Cardiac septum (tissue), 1 donor: ENCODE data around the gene CPD. TPM values are rescaled to one million over a fixed set of nuclear protein-coding genes. Genes with fewer than 3 reads are reported as not detected.
"Not testable (repeated sequence)": the region's sequence is repeated elsewhere in the genome, so short reads cannot be mapped to it uniquely, and the experiment has no call there.

Source experiments
- DNase-seq: peaks from one replicate; pipeline ENCODE4 v3.0.0-alpha.2; 2020; ENCODE audit warnings: low spot score
- intact Hi-C: fragments of 100-400 bp; cut with DNase I; formaldehyde crosslinking; loops from one replicate; pipeline ENCODE4 v1.14.0; 2022
- total RNA-seq: library from RNA; stranded (reverse); fragmentation: NEBNext Ultra II Directional; extraction: Animal tissue kit (Norgen Biotek cat#: 25700); gene quantifications from one replicate; pipeline ENCODE4 v1.2.1, GENCODE V29; 2021
- donor health status: DM: no; HTN: no; CAD: no.

Gene CPD
- total RNA-seq, 1 donor from 2014 or later, result 20.7 TPM

DNA sequence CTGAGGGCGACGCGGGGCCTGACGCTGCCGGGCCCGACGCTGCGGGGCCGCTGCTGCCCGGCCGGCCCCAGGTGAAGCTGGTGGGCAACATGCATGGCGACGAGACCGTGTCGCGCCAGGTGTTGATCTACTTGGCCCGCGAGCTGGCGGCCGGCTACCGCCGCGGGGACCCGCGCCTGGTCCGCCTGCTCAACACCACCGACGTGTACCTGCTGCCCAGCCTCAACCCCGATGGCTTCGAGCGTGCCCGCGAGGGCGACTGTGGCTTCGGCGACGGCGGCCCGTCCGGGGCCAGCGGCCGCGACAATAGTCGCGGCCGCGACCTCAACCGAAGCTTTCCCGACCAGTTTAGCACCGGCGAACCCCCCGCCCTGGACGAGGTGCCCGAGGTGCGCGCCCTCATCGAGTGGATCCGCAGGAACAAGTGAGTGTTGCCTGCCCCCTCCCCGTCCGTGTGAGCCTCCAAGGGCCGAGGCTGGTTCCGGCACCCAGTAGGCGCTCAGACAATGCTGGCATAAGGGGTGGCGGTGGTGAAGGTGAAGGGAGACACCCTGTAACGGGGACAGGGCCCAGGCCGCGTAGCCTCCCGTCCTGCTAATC, 676 bp downstream of the CPD start:
- intact Hi-C loops, result loop anchor here (2.0 to 5.0 kb wide), 3 partner anchors 39 to 98 kb away; partner anchors contain the start of genes BLMH and GOSR1
- DNase-seq, result peak; percentile 81

DNA sequence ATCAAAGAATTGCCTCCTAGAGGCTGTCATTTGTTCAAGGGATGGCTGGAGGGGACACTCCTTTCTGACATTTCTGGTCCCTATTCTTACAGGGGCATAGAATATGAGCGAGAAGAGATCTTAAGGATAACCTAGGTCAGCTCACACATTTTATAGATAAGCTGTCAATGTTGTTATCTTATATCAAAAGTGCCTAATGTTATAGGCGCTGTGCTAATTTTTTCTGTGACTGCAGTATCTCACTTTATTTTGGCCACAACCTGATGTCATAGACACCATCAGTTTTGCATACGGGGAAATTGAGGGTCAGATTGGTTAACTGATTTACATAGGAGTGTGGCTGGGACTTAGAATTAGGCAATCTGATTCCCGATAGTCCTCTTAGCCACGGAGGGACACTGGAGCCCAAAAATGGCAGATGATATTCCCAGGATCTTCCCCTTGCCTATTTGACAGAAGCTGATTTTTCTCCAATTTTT, 1.2 kb downstream of the CPD start:
- intact Hi-C loops, result loop anchor here (2.0 to 5.0 kb wide), 3 partner anchors 39 to 97 kb away; partner anchors contain the start of genes BLMH and GOSR1
- no peak for DNase-seq

DNA sequence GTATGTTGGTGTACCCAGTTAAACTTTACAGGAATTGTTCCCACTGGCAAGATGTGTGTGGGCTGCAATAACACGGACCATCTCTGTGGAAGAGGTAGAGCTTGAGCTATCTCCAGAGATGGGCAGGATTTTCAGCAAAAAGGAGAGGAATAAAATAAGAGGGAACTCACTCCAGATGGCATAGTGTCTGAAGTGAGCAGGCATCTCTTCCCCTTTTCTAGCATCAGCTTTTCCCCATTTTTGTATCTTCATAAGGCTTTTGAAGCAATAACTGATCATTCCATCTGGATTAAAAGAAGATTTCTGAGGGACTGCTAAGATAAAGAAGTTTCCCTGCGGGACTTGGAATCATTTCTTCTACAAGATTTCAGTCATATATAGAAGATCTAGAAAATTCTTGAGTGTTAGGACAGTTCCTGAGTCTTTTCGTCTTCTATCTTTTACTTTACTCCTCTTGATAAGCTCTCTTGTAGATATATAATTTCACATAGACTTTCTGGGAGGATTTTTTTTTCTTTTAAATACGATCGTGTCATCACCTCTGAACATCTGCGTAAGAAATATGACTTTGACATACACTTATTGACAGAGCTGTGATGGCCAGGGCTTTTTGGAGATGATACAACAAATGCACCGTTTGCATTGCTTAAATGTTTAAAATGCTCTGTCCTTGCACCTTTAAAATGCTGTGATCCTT, 2.1 kb downstream of the CPD start:
- DNase-seq, result no peak
- intact Hi-C loops, result no loop called here

DNA sequence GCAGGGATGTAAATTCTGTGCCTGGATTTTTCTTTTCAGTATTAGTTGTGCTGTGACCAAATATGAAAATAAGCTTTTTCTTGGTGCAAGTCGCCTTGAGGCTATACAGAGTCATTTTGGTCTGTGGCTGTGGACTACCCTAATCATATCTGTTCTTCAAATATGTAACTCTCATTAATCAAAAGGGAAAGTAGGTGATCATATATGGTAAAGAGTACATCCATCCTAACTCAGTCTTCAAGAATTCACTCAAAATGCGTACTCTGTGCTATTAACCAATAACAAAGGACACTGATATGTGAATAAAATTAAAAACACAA, 2.6 kb downstream of the CPD start:
- intact Hi-C loops, result no loop called here

DNA sequence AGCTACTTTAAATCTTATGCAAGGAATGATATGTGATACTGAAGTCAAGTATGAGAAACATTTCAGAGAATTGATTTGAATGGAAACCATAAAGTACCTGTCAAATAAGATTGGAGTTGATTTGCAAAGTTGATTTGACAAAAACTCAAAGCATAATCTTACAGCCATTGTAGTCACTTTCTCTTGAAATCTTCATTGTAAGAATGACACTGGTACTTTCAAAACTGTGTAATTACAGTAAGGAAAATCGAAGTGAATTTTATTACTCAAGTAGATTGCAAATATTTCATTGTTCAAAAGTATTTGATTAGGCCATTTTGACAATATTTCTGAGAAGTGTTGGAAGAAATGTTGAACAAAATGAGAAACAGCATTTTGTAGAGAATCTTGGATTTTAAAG, 3.6 kb downstream of the CPD start:
- DNase-seq, result no peak
- intact Hi-C loops, result no loop called here

More for the DNA sequence above, 2.6 kb downstream of the CPD start:
- no peak for DNase-seq

DNA sequence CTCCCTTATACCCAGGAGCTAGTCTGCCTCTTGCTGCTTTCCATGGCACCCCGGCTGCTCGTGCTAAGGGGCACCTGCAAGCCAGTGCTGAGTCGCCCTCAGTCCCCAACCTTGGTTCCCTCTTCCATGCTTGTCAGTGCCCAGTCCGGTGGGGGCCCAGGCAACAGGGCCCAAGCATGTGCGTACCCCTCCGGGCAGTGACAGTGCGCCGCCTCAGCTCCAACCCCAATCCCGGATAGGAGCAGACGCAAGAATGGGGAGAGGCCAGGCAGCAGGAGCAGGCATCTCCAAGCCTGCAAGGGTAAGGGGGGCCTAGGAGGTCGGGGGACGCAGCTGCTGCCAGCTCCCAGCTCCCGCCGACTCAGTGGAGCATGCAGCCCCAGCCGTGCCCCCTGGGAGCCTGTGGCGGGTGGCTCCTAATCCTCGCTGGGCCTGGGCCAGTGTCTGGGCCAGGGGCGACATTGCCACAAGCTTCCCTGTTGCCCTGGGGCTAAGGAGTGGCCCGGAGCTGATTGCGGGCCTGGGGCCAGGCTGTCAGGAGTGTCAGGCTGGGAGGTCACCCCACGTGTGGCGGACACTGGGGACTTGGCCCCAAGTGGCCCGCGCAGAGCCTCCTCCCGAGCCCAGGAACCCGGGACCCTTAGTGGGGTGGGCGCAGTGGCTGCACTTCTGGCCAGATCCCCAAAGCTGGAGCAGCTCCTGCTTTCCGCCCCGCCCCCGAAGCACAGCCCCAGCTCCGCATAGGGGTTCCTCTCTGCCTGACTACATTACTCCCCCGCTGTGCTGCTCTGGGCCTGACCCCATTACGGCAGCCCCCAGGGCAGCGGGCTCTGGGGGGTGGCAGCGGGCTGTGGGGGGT, 9.8 kb downstream of the CPD start:
- intact Hi-C loops, result no loop called here
- DNase-seq, result no peak

DNA sequence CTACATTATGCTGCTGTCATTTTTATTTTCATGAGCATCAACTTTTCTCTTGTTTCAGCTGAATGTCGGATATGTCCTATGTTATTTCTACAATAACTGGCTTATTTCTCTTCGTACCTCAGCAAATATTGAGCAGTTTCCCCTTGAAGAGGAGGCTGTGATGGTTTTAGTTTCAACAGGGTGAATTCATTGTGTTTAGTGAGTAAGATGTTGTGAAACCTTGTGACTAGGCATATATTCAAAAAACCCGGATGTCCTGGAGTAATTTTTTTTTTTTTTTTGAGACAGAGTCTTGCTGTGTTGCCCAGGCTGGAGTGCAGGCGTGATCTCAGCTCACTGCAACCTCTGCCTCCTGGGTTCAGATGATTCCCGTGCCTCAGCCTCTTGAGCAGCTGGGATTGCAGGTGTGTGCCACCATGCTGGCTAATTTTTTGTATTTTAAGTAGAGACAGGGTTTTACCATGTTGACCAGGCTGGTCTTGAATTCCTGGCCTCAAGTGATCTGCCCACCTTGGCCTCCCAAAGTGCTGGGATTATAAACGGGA, 11.1 kb downstream of the CPD start:
- no peak for DNase-seq
- intact Hi-C loops, result no loop called here

DNA sequence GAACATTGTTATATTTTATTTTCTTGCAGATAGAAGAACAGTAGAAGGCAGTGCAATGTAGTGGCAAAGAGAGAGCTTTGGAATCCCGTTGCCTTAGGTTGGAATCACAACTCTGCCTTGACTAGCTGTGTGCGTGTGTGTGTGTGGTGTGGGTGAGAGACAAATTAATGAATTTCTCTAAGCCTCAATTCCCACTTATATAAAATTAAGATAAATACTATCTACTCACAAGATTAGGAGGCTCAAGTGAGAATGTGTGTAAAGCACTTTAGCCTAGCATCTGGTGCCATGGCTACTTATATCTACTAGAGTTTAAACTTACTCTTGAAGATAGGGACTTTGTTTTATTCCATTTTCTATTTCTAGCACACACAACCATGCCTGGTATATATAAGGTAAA, 12.8 kb downstream of the CPD start:
- intact Hi-C loops, result no loop called here

DNA sequence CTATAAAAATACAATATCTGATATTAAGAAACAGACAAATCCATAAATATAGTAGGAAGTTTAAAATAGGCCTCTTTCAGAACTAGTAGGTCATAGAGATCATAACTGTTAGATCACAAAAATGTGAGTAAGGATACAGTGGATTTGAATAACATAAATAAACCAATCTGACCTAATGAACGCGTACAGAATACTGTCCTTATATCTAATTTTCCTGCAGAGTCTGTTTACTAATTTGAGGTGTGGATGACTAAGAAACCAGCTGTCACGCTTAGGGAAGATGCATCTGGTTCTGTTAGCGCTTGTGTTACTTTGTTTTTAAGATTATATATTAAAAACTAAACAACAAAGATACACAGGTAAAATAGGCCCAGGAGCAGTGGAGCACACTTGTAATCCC, 14.8 kb downstream of the CPD start:
- intact Hi-C loops, result no loop called here
- DNase-seq, result no peak

More for the DNA sequence above, 12.8 kb downstream of the CPD start:
- no peak for DNase-seq

DNA sequence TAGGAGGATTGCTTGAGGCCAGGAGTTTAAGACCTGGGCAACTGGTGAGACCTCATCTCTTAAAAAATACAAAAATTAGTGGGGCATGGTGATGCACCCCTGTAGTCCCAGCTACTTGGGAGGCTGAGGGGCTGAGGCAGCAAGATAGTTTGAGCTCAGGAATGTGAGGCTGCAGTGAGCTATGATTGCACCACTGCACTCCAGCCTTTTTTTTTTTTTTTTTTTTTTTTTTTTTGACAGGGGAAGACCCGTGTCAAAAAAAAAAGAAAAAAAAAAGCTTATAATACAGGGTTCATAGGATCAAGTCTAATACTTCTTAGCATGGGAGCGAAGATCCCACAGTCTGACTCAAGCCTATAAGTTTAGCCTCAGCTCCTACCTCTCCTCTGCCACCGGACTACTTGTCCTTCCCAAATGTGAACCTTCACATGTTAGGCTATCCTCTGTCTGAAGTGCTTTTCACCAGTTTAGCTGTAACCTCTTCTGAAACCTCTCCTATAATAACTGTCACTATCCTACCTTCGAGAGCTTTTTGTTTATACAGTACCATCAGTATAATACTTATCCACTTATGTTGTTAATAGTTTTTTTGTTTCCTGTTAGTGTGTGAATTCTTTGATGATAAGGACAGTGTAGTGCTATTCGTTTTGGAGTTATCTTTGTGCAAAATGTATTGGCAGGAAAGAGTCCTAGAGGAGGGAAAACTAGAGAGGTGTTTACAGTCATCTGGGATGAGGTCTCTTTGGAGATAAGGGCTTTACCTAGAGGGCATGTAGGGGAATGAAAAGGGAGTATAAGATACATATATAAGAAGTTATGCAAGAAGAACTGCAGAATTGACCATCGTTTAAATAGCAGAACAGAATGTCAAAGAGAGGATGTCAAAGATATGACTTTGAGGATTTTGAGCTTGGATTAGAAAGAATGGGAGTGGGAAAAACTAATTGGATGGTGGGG, 15.5 kb downstream of the CPD start:
- DNase-seq, result no peak
- intact Hi-C loops, result no loop called here

DNA sequence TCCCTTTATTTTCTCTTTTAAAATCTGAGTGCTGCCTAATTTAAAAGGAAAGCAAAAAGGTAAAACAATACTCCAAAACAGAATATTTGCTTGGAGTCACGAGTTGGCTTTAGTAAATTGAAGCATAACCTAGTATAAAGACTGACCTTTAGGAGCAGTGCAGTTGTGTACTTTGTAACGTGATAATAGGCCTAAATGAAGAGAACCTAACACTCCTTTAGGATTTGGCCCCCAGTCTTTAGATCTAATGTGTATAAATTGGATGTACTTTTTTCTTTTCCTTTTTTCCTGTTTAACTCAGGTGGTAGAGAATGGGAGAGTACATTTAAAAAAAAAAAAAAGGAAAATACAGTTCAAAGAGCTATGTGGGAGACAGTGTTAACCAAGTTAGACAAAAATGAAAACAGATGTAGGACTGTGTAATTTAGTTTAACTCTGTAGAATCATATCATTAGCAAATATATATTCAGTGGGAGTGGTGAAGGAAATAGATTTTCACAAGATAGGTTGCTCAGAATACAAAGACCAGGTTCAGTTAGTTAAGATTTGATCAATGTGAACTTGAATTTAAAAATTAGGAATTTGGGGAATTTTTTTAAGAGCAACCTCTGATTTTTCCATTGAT, 16.8 kb downstream of the CPD start:
- intact Hi-C loops, result no loop called here
- no peak for DNase-seq

DNA sequence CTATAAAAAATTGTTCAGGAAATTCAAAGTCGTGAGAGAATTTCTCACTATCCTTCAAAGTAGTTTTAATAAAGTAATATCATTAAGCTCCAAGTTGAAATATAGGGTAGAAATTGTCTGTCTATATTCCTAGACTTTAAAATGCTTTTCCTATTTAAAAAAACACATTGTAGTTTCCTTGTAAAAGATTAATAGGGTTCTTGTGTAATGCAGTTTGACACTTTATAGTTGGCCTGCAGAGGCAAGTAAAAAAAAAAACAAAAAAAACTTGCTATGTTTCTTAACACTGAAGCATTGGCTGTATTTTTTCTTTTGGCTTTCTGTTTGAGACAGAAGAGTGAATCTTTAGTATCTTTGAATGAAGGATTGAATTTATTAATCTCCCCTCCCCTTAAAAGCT, 17.4 kb downstream of the CPD start:
- intact Hi-C loops, result no loop called here
- DNase-seq, result no peak

DNA sequence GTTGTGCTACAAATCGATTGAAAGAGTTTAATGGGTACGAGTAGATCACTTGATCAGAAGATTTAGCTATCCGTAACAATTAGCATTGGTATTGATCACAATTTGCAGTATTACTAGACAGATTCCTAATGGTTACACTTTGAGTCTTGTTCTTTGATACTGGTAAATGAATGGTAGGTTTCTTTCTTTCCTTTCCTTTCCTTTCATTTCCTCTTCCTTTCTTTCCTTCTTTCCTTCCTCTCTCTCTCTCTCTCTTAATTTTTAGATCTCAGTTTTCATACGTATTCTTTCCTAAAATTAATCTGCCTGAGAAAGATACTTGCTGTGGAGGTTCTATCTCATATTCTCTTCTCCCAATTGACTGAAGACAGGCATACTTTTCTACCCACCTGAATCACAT, 17.9 kb downstream of the CPD start:
- DNase-seq, result no peak
- intact Hi-C loops, result no loop called here

DNA sequence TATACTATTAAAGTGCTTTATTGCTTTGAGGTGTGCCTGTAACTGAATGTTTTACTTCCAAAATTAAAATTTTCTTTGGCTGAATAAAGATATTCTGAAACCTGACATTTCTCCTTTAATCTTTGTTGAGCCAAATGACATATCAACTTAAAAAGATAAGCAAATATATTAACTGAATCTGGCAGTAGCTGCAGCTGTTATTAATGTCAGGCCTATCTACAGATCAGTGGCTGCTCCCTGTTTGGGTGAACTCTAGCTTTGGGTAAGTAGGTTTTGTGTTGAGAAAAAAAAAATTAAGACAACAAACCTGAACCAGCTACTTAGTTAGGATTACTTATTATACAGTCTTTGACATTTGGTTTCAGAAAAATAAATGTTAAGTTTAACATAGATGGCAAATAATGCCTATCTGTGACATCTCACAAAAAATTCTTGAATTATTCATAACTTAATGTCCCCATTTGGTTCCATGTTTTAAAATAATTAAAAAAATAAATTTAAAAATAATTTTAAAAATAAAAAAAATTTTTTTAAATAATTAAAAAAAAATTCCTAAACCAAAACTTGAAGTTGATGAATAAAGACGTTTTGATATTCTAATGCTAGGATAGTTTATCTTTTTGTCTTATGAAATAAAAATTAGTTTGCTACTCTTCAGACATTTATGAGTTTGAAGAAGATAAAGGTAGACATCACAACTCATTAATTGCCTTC, 19.8 kb downstream of the CPD start:
- DNase-seq, result no peak
- intact Hi-C loops, result no loop called here

DNA sequence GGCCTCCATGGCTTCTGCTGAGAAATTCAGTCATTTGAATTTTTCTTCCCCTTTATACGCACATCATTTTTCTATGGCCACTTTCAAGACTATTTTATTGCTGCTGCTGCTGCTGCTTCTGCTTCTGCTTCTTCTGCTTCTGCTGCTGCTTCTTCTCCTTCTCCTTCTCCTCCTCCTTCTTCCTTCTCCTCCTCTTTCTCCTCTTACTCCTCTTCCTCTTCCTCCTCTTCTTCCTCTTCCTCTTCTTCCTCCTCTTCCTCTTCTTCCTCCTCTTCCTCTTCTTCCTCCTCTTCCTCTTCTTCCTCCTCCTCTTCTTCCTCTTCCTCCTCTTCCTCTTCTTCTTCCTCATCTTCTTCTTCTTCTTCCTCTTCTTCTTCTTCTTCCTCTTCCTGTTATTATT, 22.4 kb downstream of the CPD start:
- DNase-seq, result no peak
- intact Hi-C loops, result no loop called here

DNA sequence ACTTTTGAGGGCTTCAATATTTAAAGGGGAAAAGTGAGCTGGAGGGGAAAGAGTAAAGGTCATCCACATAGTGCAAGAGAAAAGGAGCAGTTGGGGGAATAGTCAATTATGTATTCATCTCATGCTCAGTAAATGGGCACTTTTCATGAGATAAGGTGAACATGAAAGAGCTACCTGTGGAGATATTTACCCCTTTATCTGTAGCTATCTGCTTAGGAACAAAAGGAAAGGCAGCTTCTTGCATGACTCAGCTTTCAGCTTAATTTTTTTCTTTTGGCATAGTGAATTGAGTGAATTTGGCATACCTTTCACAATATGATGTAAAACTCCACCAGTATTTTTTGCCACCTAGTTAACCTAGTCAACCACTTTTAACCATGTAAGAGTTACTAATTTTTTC, 26.4 kb downstream of the CPD start:
- intact Hi-C loops, result no loop called here
- no peak for DNase-seq

DNA sequence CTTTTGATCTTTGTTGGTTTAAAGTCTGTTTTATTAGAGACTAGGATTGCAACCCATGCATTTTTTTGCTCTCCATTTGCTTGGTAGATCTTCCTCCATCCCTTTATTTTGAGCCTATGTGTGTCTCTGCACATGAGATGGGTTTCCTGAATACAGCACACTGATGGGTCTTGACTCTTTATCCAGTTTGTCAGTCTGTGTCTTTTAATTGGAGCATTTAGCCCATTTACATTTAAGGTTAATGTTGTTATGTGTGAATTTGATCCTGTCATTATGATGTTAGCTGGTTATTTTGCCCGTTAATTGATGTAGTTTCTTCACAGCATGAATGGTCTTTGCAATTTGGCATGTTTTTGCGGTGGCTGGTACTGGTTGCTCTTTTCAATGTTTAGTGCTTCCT, 31.9 kb downstream of the CPD start:
- intact Hi-C loops, DNase-seq: not testable (repeated sequence)

DNA sequence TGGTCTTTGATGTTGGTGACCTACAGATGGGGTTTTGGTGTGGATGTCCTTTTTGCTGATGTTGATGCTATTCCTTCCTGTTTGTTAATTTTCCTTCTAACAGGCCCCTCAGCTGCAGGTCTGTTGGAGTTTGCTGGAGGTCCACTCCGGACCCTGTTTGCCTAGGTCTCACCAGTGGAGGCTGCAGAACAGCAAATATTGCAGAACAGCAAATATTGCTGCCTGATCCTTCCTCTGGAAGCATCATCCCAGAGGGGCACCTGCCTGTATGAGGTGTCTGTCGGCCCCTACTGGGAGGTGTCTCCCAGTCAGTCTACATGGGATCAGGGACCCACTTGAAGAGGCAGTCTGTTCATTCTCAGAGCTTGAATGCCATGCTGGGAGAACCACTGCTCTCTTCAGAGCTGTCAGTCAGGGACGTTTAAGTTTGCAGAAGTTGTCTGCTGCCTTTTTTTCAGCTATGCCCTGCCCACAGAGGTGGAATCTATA, 33.3 kb downstream of the CPD start:
- DNase-seq, intact Hi-C loops: not testable (repeated sequence)
